Gastrocnemius medialis (tissue), 4 donors: ENCODE results near the gene GPS2. TPM values are rescaled to one million over a fixed set of nuclear protein-coding genes. Genes with fewer than 3 reads are reported as not detected.

ENCODE experiments used
- ATAC-seq, 2 donors: fragments of 150-250 bp; one replicate each; pipeline ENCODE4 v1.9.1; 2016
- DNase-seq, 2 donors: peaks; one replicate each; pipeline ENCODE4 v3.0.0-alpha.2; 2019
- H3K27ac ChIP-seq, 4 donors: fragments of 200-600 bp; sonication (generic); 1 replicate in 1 of 4; 2 replicates in 3 of 4; pipeline ENCODE4 v1.5.1; 2016 to 2018; ENCODE audit warnings: mild to moderate bottlenecking in 2 of 4, moderate library complexity in 1 of 4
- H3K27me3 ChIP-seq, 3 donors: fragments of 200-600 bp; sonication (generic) in 2 of 3; 1 replicate in 1 of 3; 2 replicates in 2 of 3; pipeline versions ENCODE4 v1.5.1 to v1.6.0; 2016 to 2019; ENCODE audit warnings: mild to moderate bottlenecking in 1 of 3, moderate library complexity in 1 of 3
- H3K36me3 ChIP-seq, 2 donors: fragments of 200-600 bp; sonication (generic) in 1 of 2; one replicate each; pipeline ENCODE4 v1.5.1; 2017 to 2018
- H3K4me1 ChIP-seq, 2 donors: fragments of 200-600 bp; sonication (generic) in 1 of 2; one replicate each; pipeline ENCODE4 v1.5.1; 2016 to 2017; ENCODE audit warnings: mild to moderate bottlenecking in 2 of 2
- H3K4me3 ChIP-seq, 4 donors: fragments of 200-600 bp; sonication (generic) in 3 of 4; 1 replicate in 1 of 4; 2 replicates in 3 of 4; pipeline ENCODE4 v1.5.1; 2016 to 2019; ENCODE audit warnings: mild to moderate bottlenecking in 2 of 4
- H3K9me3 ChIP-seq, 3 donors: fragments of 200-600 bp; sonication (generic) in 2 of 3; 1 replicate in 1 of 3; 2 replicates in 2 of 3; pipeline ENCODE4 v1.5.1; 2016 to 2019
- CTCF ChIP-seq, 5 experiments: fragments of 450-650 bp in 3 of 5; fragments of 200-600 bp in 2 of 5; sonication (generic) in 2 of 5; IDR thresholded peaks in 4 of 5; conservative IDR thresholded peaks in 1 of 5; 1 replicate in 4 of 5; 2 replicates in 1 of 5; pipeline ENCODE4 v1.5.1; 2016 to 2019; ENCODE audit warnings: antibody characterized with exemption in 5 of 5, mild to moderate bottlenecking in 3 of 5, moderate library complexity in 3 of 5
- POLR2A ChIP-seq, 2 donors: fragments of 450-650 bp; IDR thresholded peaks; one replicate each; pipeline ENCODE4 v1.6.1; 2017; ENCODE audit warnings: antibody characterized with exemption in 2 of 2, mild to moderate bottlenecking in 2 of 2, moderate library complexity in 2 of 2
- in situ Hi-C, 4 donors: fragments of 200-750 bp; cut with MboI; loops; one replicate each; pipeline versions ENCODE4 v1.15.0 to v1.8.0; 2017; ENCODE audit warnings: low sequenced_read_pairs in 4 of 4
- intact Hi-C: fragments of 100-400 bp; cut with DNase I; formaldehyde crosslinking; loops from one replicate; pipeline ENCODE4 v1.15.1; 2023; ENCODE audit warnings: low total_unique reads
- total RNA-seq, 4 donors: library from RNA; depleted of rRNA; stranded (reverse); fragments of >200 nt; gene quantifications; one replicate each; pipeline versions ENCODE4 v1.1.0 to v1.2.3, GENCODE V29; 2016

Gene GPS2
- total RNA-seq, 4 donors from 2014 or later = 135 to 240 (median 169) TPM

- H3K9me3 ChIP-seq = no peaks in the 10 kb centered on the region
- no peak overlapping the region for H3K27ac ChIP-seq
- in situ Hi-C loops (loop anchor here in 2 of 4 donors (25.0 kb wide), 2 partner anchors 156 to 181 kb away; partner anchors contain the start of gene TNFSF12 (in 1 of the 2)), intact Hi-C loops (loop anchor here (1.0 kb wide), 2 partner anchors 38 to 205 kb away; partner anchors contain the start of genes PLSCR3 and SENP3)
- ATAC-seq (no peak), DNase-seq (no peak)
- H3K27me3 ChIP-seq = no peaks in the 10 kb centered on the region
- peaks cover 13% of the 10 kb centered on the region in 2 donors for H3K4me1 ChIP-seq
- H3K4me3 ChIP-seq = no peak overlapping the region
- TF ChIP-seq CTCF (IDR thresholded peaks at IDR 0.05 in 4 of 5, conservative IDR thresholded peaks at IDR 0.05 in 1 of 5) = no peak
- TF ChIP-seq POLR2A (IDR thresholded peaks at IDR 0.05) = no peak
- no peaks in the 10 kb centered on the region for H3K36me3 ChIP-seq
Measured at GRCh38 chr17:7356756-7357155, 41.6 kb upstream of the GPS2 start.

GRCh38 chr17:7356072-7356549, 41.0 kb upstream of the GPS2 start:
- no peaks in the 10 kb centered on the region for H3K36me3 ChIP-seq
- peak; percentile 41 to 68 for DNase-seq
- in situ Hi-C loops = loop anchor here in 2 of 4 donors (25.0 kb wide), 2 partner anchors 156 to 181 kb away; partner anchors contain the start of gene TNFSF12 (in 1 of the 2)
- peak in 1 of 2 donors; percentile 17 for ATAC-seq
- H3K27ac ChIP-seq = no peak overlapping the region
- peaks cover 13% of the 10 kb centered on the region in 2 donors for H3K4me1 ChIP-seq
- H3K4me3 ChIP-seq = no peak overlapping the region
- no peaks in the 10 kb centered on the region for H3K9me3 ChIP-seq
- H3K27me3 ChIP-seq = no peaks in the 10 kb centered on the region
- no peak for TF ChIP-seq POLR2A (IDR thresholded peaks at IDR 0.05)
- TF ChIP-seq CTCF (IDR thresholded peaks at IDR 0.05 in 4 of 5, conservative IDR thresholded peaks at IDR 0.05 in 1 of 5) = peak; percentile 81 to 91 (median 85)
- intact Hi-C loops = loop anchor here (1.0 kb wide), 2 partner anchors 38 to 205 kb away; partner anchors contain the start of genes PLSCR3 and SENP3

- intact Hi-C loops (no loop called here), in situ Hi-C loops (loop anchor here in 2 of 4 donors (25.0 kb wide), 2 partner anchors 157 to 182 kb away; partner anchors contain the start of gene TNFSF12 (in 1 of the 2))
- no peak for ATAC-seq
- no peaks in the 10 kb centered on the region for H3K36me3 ChIP-seq
- H3K4me3 ChIP-seq = no peak overlapping the region
- DNase-seq = no peak
- H3K27ac ChIP-seq = no peak overlapping the region
- no peaks in the 10 kb centered on the region for H3K27me3 ChIP-seq
- H3K9me3 ChIP-seq = no peaks in the 10 kb centered on the region
- peaks cover 13 to 19% of the 10 kb centered on the region in 2 donors for H3K4me1 ChIP-seq
- TF ChIP-seq POLR2A (IDR thresholded peaks at IDR 0.05) (no peak), CTCF (IDR thresholded peaks at IDR 0.05 in 4 of 5, conservative IDR thresholded peaks at IDR 0.05 in 1 of 5) (no peak)
Measured at GRCh38 chr17:7355573-7355972, 40.4 kb upstream of the GPS2 start.

GRCh38 chr17:7355053-7355452, 39.9 kb upstream of the GPS2 start, which contains the start of gene TMEM95:
TMEM95 (plus strand) TSS chr17:7355156; CDS start chr17:7355205, 49 bp downstream.
- ATAC-seq = no peak
- no peaks in the 10 kb centered on the region for H3K27me3 ChIP-seq
- H3K27ac ChIP-seq = no peak within 1 kb of the TSS
- intact Hi-C loops = no loop called here
- no peak for TF ChIP-seq CTCF (IDR thresholded peaks at IDR 0.05 in 4 of 5, conservative IDR thresholded peaks at IDR 0.05 in 1 of 5)
- no peak for TF ChIP-seq POLR2A (IDR thresholded peaks at IDR 0.05)
- no peak within 1 kb of the TSS for H3K4me3 ChIP-seq
- no peaks in the 10 kb centered on the region for H3K36me3 ChIP-seq
- in situ Hi-C loops = loop anchor here in 2 of 4 donors (25.0 kb wide), 2 partner anchors 157 to 182 kb away; partner anchors contain the start of gene TNFSF12 (in 1 of the 2)
- H3K9me3 ChIP-seq = no peaks in the 10 kb centered on the region
- peaks cover 13 to 24% of the 10 kb centered on the region in 2 donors for H3K4me1 ChIP-seq
- DNase-seq = no peak
